Activated naive CD4-positive, alpha-beta T cell treated with anti-CD3 and anti-CD28 coated beads, Interleukin-2, amount 10 ng/mL, durations not matched to agents 7 days and 5 days (primary cell): Measurements from ENCODE around the gene ABCB9.

ENCODE experiments used
- CTCF ChIA-PET: fragments of 350-600 bp; sonication (Branson Sonifier 250); formaldehyde crosslinking; loops from one replicate; lab custom pipeline; 2021; ENCODE audit warnings: antibody characterized with exemption; lab: Charles Lee
- DNase-seq: peaks from one replicate; pipeline ENCODE4 v3.0.0-alpha.2; 2020
- H3K27ac Mint-ChIP-seq: one replicate; pipeline ENCODE4 v1.8.0; 2021; ENCODE audit warnings: mild to moderate bottlenecking, moderate library complexity, mixed read lengths
- H3K27me3 Mint-ChIP-seq: one replicate; pipeline ENCODE4 v1.8.0; 2021; ENCODE audit warnings: mild to moderate bottlenecking, mixed read lengths
- H3K36me3 Mint-ChIP-seq: one replicate; pipeline ENCODE4 v1.8.0; 2021; ENCODE audit warnings: mixed read lengths
- H3K4me1 Mint-ChIP-seq: one replicate; pipeline ENCODE4 v1.8.0; 2021; ENCODE audit warnings: mixed read lengths
- H3K4me3 Mint-ChIP-seq: one replicate; pipeline ENCODE4 v1.8.0; 2021; ENCODE audit warnings: mild to moderate bottlenecking, moderate library complexity, mixed read lengths
- H3K9me3 Mint-ChIP-seq: one replicate; pipeline ENCODE4 v1.8.0; 2021; ENCODE audit warnings: mixed read lengths

The ABCB9 gene

DNA sequence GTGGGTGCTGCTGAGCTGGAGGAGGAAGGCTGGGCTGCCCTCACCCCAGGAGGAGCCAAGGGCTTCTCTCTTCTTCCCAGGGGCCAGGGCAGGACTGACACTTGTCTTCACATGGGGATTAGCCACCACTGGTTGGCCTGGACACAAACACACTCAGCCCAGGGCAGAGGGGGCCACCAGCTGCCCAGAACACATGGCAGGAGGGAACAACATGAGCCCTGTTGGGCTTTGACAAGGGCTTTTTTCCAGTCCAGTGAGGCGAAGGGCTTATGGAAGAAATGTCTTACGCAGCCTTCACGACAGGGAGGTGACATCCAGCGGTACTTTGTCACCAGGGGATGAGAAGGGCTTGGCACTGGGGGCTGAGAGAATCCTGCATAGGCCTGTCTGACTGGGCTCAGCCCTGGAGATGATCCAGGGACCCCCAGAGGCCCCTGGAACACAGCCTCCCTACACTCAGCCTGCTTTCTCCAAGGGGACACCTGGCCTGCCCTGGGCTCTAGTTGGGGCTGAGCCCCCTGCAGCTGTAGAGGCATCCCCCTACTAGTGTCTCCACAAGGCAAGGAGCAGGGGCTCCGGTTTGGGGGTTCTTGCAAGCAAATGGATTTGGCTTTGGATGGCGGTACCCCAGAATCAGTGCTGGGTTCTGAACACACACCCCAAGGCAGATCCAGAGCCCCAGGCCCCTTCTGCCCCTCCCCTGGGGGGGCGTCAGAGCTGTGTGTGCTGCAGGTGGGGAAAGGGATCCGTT is 33.1 kb upstream of the ABCB9 start:
- peaks cover 3% of the 10 kb centered on the region for H3K36me3 Mint-ChIP-seq
- H3K4me1 Mint-ChIP-seq: no peaks in the 10 kb centered on the region
- DNase-seq: no peak
- no peaks in the 10 kb centered on the region for H3K9me3 Mint-ChIP-seq
- no peaks in the 10 kb centered on the region for H3K27me3 Mint-ChIP-seq
- CTCF ChIA-PET: interaction anchor here (1.4 kb wide), 1 partner anchor 12 kb away, joined by 3 read pairs; no protein-coding TSS in a partner anchor
- no peak overlapping the region for H3K27ac Mint-ChIP-seq
- no peak overlapping the region for H3K4me3 Mint-ChIP-seq

DNA sequence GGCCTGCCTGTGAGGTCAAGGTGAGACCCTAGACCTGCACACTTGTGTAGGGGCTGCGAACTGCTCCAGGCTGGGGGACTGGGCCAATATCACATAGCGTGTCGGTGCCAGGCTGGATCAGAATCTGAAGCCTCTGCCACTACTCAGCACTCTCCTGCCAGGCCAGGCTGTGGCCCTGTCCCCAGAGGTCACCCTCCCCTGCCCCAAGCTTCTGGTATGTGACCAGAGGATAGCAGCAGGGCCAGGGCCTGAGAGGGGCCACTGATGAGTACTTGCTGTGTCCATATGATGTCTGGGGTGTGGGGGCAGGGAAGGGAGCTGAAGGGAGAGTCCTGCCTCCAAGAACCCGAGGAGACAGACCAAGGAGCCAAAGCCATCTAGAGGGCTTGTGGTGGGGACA is 32.1 kb upstream of the ABCB9 start:
- Mint-ChIP-seq H3K27me3 (no peaks in the 10 kb centered on the region), H3K9me3 (no peaks in the 10 kb centered on the region), H3K4me1 (no peaks in the 10 kb centered on the region), H3K27ac (peak overlapping the region; percentile 45), H3K36me3 (peaks cover 1% of the 10 kb centered on the region), H3K4me3 (no peak overlapping the region)
- CTCF ChIA-PET: no interaction called here
- DNase-seq: no peak

DNA sequence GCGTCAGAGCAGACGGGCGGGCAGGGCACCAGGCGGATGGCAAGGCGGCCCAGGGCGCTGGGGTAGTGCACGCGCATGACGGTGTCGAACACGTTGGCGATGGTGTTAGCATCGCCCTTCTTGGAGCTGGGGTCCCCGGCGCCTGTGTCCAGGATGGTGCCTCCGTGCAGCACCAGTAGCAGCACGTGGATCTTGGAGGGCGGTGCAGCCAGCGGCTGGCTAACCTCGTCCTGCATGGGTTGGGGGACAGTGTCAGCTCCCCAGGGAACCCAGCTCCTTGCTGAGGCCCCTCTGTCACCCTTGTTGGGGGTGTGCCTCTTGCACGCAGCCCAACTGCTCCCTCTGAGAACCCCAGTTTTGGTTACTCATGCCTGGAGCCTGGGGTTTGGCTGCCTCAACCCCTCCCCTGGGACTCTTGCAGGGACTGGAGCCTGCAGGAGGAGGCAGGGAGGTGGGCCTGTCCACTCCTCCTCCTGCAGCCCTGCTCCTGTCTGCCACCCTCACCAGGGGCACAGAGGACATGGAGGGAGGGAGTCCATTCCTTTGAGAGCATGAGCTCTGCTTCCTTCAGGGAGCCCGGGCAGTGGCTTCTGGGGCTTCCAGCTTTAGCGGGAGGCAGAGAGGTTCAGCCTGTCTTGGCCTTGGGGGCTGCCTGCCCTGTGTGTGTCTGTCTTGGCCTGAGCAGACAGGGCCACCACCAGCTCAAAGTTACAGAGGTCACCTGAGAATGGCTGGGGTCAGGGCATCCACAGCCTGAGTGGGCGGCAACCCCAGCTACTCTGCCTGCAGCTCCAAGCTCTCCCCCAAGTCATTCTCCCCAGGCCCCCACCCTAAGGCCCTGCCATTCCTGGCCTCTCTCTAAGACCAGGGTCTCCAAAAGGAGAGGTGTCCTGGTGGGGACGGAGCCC is 31.3 kb upstream of the ABCB9 start:
- H3K4me3 Mint-ChIP-seq: no peak overlapping the region
- no peaks in the 10 kb centered on the region for H3K27me3 Mint-ChIP-seq
- H3K4me1 Mint-ChIP-seq: no peaks in the 10 kb centered on the region
- CTCF ChIA-PET: no interaction called here
- no peak for DNase-seq
- H3K9me3 Mint-ChIP-seq: no peaks in the 10 kb centered on the region
- peak overlapping the region; percentile 19 for H3K27ac Mint-ChIP-seq
- peaks cover 1% of the 10 kb centered on the region for H3K36me3 Mint-ChIP-seq

GRCh38 chr12:122996621-122997342 is 30.5 kb upstream of the ABCB9 start:
- no peaks in the 10 kb centered on the region for H3K27me3 Mint-ChIP-seq
- CTCF ChIA-PET: no interaction called here
- no peaks in the 10 kb centered on the region for H3K4me1 Mint-ChIP-seq
- H3K27ac Mint-ChIP-seq: peak overlapping the region; percentile 19
- H3K9me3 Mint-ChIP-seq: no peaks in the 10 kb centered on the region
- H3K4me3 Mint-ChIP-seq: no peak overlapping the region
- no peak for DNase-seq
- peaks cover 1% of the 10 kb centered on the region for H3K36me3 Mint-ChIP-seq

GRCh38 chr12:122996188-122996601 is 29.9 kb upstream of the ABCB9 start:
- no peaks in the 10 kb centered on the region for H3K9me3 Mint-ChIP-seq
- H3K27ac Mint-ChIP-seq: no peak overlapping the region
- H3K4me3 Mint-ChIP-seq: no peak overlapping the region
- H3K4me1 Mint-ChIP-seq: no peaks in the 10 kb centered on the region
- no peak for DNase-seq
- no peaks in the 10 kb centered on the region for H3K27me3 Mint-ChIP-seq
- CTCF ChIA-PET: no interaction called here
- H3K36me3 Mint-ChIP-seq: peaks cover 1% of the 10 kb centered on the region

DNA sequence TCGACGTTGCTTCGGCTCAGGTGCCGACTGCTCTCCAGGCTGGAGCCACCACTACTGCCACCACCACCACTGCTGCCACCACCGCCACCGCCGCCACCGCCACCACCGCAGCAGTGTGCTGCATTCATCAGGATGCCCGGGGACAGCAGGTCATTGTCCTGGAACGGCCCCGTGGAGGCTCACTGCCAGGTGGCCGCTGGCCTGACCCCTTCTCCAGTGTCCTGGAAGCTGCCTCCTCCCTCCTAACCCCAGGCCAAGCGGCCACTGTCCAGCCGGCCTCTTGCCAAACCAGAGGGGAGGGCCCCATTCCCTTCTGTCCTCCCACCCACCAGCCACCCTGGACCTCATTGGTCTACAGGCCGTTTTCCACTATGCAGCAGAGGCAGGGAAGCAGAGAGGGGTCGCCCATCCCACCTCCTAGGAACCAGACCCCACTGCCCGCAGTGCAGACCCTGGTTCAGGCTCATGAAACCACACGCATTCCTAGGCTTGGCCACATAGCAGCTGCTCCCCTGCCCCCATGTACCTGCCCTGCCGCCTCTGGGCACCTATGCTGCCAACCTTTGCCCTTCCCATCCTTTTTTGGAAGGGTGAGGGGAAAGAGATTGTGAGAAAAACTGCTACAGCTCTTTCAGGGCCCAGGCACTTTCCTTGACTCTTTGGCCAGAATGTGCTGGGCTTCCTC is 29.4 kb upstream of the ABCB9 start:
- Mint-ChIP-seq H3K27ac (no peak overlapping the region), H3K36me3 (no peaks in the 10 kb centered on the region), H3K4me3 (no peak overlapping the region), H3K27me3 (no peaks in the 10 kb centered on the region), H3K4me1 (no peaks in the 10 kb centered on the region), H3K9me3 (no peaks in the 10 kb centered on the region)
- DNase-seq: no peak
- CTCF ChIA-PET: no interaction called here

- Mint-ChIP-seq H3K27me3 (no peaks in the 10 kb centered on the region), H3K9me3 (no peaks in the 10 kb centered on the region), H3K36me3 (no peaks in the 10 kb centered on the region), H3K4me3 (no peak overlapping the region), H3K4me1 (no peaks in the 10 kb centered on the region), H3K27ac (no peak overlapping the region)
- no peak for DNase-seq
- CTCF ChIA-PET: no interaction called here
Observed at GRCh38 chr12:122994781-122995502, 28.7 kb upstream of the ABCB9 start.

- no peak for DNase-seq
- CTCF ChIA-PET: no interaction called here
- H3K27me3 Mint-ChIP-seq: no peaks in the 10 kb centered on the region
- no peak overlapping the region for H3K27ac Mint-ChIP-seq
- H3K4me1 Mint-ChIP-seq: no peaks in the 10 kb centered on the region
- no peak overlapping the region for H3K4me3 Mint-ChIP-seq
- H3K9me3 Mint-ChIP-seq: no peaks in the 10 kb centered on the region
- no peaks in the 10 kb centered on the region for H3K36me3 Mint-ChIP-seq
Observed at GRCh38 chr12:122994140-122994675, 27.9 kb upstream of the ABCB9 start.

- H3K4me3 Mint-ChIP-seq: no peak overlapping the region
Observed at GRCh38 chr12:122992386-122992785, 26.1 kb upstream of the ABCB9 start.

DNA sequence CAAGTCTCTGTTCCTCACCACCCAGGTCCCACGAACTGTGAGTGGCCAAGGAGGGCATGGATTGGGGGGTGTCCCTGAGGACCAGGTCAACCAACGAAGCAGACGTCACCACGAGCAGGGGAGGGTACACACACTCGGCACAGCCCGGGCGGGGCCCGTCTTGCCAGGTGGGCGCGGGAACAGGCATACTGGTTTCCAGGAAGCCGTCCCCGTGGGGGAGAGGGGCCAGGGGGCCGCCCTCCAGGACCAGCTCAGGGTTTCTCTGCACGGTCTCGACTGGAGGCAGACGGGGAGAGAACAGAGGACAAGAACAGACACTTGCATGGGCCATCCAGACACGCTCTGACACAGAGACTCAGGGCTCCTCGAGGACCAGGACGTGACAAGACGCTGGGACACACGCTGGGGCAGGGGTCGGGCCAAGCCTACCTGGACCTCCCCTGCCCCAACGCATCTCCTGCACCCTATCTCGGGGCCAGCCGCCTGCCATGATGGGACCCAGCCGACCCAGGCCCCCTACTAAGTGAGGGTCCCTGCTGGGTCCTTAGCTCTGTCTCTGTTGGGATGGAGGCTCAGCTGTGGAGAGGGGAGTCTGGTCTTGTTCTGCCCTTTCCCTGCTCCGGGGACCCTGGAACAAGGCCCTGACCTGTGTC is 25.5 kb upstream of the ABCB9 start:
- Mint-ChIP-seq H3K27ac (no peak overlapping the region), H3K9me3 (no peaks in the 10 kb centered on the region), H3K36me3 (peaks cover 3% of the 10 kb centered on the region), H3K27me3 (no peaks in the 10 kb centered on the region), H3K4me1 (no peaks in the 10 kb centered on the region), H3K4me3 (no peak overlapping the region)
- CTCF ChIA-PET: interaction anchor here (1.0 kb wide), 1 partner anchor 71 kb away, joined by 3 read pairs; no protein-coding TSS in a partner anchor
- DNase-seq: no peak

More at GRCh38 chr12:122992386-122992785, 26.1 kb upstream of the ABCB9 start:
- no peaks in the 10 kb centered on the region for H3K27me3 Mint-ChIP-seq
- H3K9me3 Mint-ChIP-seq: no peaks in the 10 kb centered on the region
- CTCF ChIA-PET: interaction anchor here (1.0 kb wide), 1 partner anchor 71 kb away, joined by 3 read pairs; no protein-coding TSS in a partner anchor
- no peaks in the 10 kb centered on the region for H3K4me1 Mint-ChIP-seq
- no peak for DNase-seq
- H3K36me3 Mint-ChIP-seq: peaks cover 2% of the 10 kb centered on the region
- H3K27ac Mint-ChIP-seq: no peak overlapping the region

- CTCF ChIA-PET: no interaction called here
- Mint-ChIP-seq H3K36me3 (peaks cover 5% of the 10 kb centered on the region), H3K4me1 (no peaks in the 10 kb centered on the region), H3K9me3 (no peaks in the 10 kb centered on the region), H3K27me3 (no peaks in the 10 kb centered on the region), H3K27ac (no peak overlapping the region), H3K4me3 (no peak overlapping the region)
- DNase-seq: no peak
Observed at GRCh38 chr12:122990961-122991622, 24.8 kb upstream of the ABCB9 start.

DNA sequence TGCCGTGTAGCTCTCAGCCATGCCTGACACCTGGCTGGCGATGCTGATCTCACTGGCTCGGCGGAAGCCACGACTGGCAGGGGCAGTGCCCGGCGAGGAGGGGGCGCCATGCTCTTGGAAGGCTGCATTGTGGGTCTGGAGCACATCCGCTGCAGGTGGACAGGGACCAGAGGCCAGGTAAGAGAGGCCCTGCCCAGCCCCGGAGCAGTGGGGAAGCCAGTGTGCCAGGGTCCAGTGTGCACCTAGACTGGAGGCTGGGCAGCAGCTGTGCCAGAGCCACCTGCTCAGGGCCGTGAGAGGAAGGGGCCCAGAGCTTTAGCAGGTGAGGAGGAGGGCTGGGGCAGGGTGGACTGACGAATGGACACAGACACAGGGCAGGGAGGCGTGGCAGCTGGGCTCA is 24.3 kb upstream of the ABCB9 start:
- no peaks in the 10 kb centered on the region for H3K4me1 Mint-ChIP-seq
- H3K9me3 Mint-ChIP-seq: no peaks in the 10 kb centered on the region
- H3K4me3 Mint-ChIP-seq: no peak overlapping the region
- H3K27ac Mint-ChIP-seq: no peak overlapping the region
- CTCF ChIA-PET: no interaction called here
- peaks cover 5% of the 10 kb centered on the region for H3K36me3 Mint-ChIP-seq
- no peak for DNase-seq
- H3K27me3 Mint-ChIP-seq: no peaks in the 10 kb centered on the region
